ENCODE measurements around the gene LCTL. TPM values are rescaled to one million over a fixed set of nuclear protein-coding genes. Genes with fewer than 3 reads are reported as not detected.

Gene LCTL
- total and polyA plus RNA-seq, 10 of the 15 experiments (the other 5 are each of a cell fraction or from before 2014, with no cell fraction given) = 0.07 to 0.76 (median 0.40) TPM; not detected in 5

GRCh38 chr15:66563566-66564110, 2.2 kb downstream of the LCTL start:
- WGBS (ENCODE audit: insufficient coverage, insufficient replicate concordance, low lambda C conversion rate, missing lambda C conversion rate) = 63% methylated on average over 13 of the region's 13 CpGs
- ChIA-PET CTCF (interaction anchor here (0.9 kb wide), 1 partner anchor 10 kb away, joined by 3 read pairs; no protein-coding TSS in a partner anchor), RAD21 (ENCODE audit: unreplicated experiment) (interaction anchor here (0.6 kb wide), 1 partner anchor 13 kb away, joined by 4 read pairs; no protein-coding TSS in a partner anchor), SMC1A (ENCODE audit: uncharacterized antibody, unreplicated experiment) (no interaction called here), POLR2A (no interaction called here)
- no peak overlapping the region for H2AFZ ChIP-seq (ENCODE audit: control insufficient read depth, low read depth, low read length)
- H3K9ac ChIP-seq (ENCODE audit: control insufficient read depth, insufficient read depth, low read length) = no peak overlapping the region
- FAIRE-seq (no peak), DNase-seq (ENCODE audit: low read depth, low spot score) (no peak), ATAC-seq (no peak)
- no peaks in the 10 kb centered on the region for H3K4me1 ChIP-seq (ENCODE audit: control insufficient read depth, insufficient read depth, low read length)
- H3K36me3 ChIP-seq (ENCODE audit: control insufficient read depth in 2 of 2, insufficient read depth in 2 of 2, low read length in 1 of 2) = no peaks in the 10 kb centered on the region
- no peak overlapping the region for H3K4me3 ChIP-seq
- H3K27me3 ChIP-seq (replicated peaks in 1 of 2; ENCODE audit: control insufficient read depth in 2 of 2, insufficient read depth in 2 of 2, low read length in 1 of 2) = no peaks in the 10 kb centered on the region
- BruUV-seq (replicated peaks) = no TSS peak
- H3K4me2 ChIP-seq (ENCODE audit: control insufficient read depth, insufficient read depth) = no peak overlapping the region
- H3K9me3 ChIP-seq (replicated peaks; ENCODE audit: control insufficient read depth, insufficient read depth, low read length) = no peaks in the 10 kb centered on the region
- H3K79me2 ChIP-seq (ENCODE audit: control insufficient read depth, insufficient read depth, low read length) = no peaks in the 10 kb centered on the region
- H3K27ac ChIP-seq (ENCODE audit: control insufficient read depth, insufficient read depth) = no peak overlapping the region
- no peak for TF ChIP-seq KDM1A (IDR thresholded peaks at IDR 0.05; ENCODE audit: borderline replicate concordance)
- no peak for TF ChIP-seq RELB (IDR thresholded peaks at IDR 0.05; ENCODE audit: low read depth)
- TF ChIP-seq MYC (IDR thresholded peaks at IDR 0.05; ENCODE audit: insufficient read depth, insufficient read length, insufficient replicate concordance, low read length, severe bottlenecking) = no peak
- intact Hi-C loops (cut with micrococcal nuclease; ENCODE audit: unreplicated experiment) (no loop called here), in situ Hi-C loops (cut with MboI) (no loop called here)
- no peaks in the 10 kb centered on the region for H4K20me1 ChIP-seq (ENCODE audit: control insufficient read depth, insufficient read depth)

- no peak for FAIRE-seq
- Histone ChIP-seq H3K36me3 (ENCODE audit: control insufficient read depth in 2 of 2, insufficient read depth in 2 of 2, low read length in 1 of 2) (no peaks in the 10 kb centered on the region), H3K4me1 (ENCODE audit: control insufficient read depth, insufficient read depth, low read length) (no peaks in the 10 kb centered on the region), H4K20me1 (ENCODE audit: control insufficient read depth, insufficient read depth) (no peaks in the 10 kb centered on the region), H3K79me2 (ENCODE audit: control insufficient read depth, insufficient read depth, low read length) (no peaks in the 10 kb centered on the region), H3K27ac (ENCODE audit: control insufficient read depth, insufficient read depth) (no peak overlapping the region), H2AFZ (ENCODE audit: control insufficient read depth, low read depth, low read length) (no peak overlapping the region), H3K9ac (ENCODE audit: control insufficient read depth, insufficient read depth, low read length) (no peak overlapping the region), H3K9me3 (replicated peaks; ENCODE audit: control insufficient read depth, insufficient read depth, low read length) (no peaks in the 10 kb centered on the region), H3K27me3 (replicated peaks in 1 of 2; ENCODE audit: control insufficient read depth in 2 of 2, insufficient read depth in 2 of 2, low read length in 1 of 2) (no peaks in the 10 kb centered on the region), H3K4me2 (ENCODE audit: control insufficient read depth, insufficient read depth) (no peak overlapping the region), H3K4me3 (no peak overlapping the region)
- 67% methylated on average over 4 of the region's 4 CpGs for WGBS (ENCODE audit: insufficient coverage, insufficient replicate concordance, low lambda C conversion rate, missing lambda C conversion rate)
- ChIA-PET POLR2A (interaction anchor here (0.7 kb wide), 1 partner anchor 99 kb away, joined by 3 read pairs; no protein-coding TSS in a partner anchor), SMC1A (ENCODE audit: uncharacterized antibody, unreplicated experiment) (no interaction called here), CTCF (no interaction called here), RAD21 (ENCODE audit: unreplicated experiment) (interaction anchor here (0.6 kb wide), 1 partner anchor 12 kb away, joined by 4 read pairs; no protein-coding TSS in a partner anchor)
- BruUV-seq (replicated peaks) = no TSS peak
- ATAC-seq = no peak
- no peak for DNase-seq (ENCODE audit: low read depth, low spot score)
- in situ Hi-C loops (cut with MboI) = no loop called here
- intact Hi-C loops (cut with micrococcal nuclease; ENCODE audit: unreplicated experiment) = no loop called here
- TF ChIP-seq IRF3 (IDR thresholded peaks at IDR 0.05) (no peak), MEF2A (IDR thresholded peaks at IDR 0.05; ENCODE audit: insufficient read depth, low read depth, low read length) (no peak), IKZF1 (conservative IDR thresholded peaks at IDR 0.05) (no peak), ZNF207 (IDR thresholded peaks at IDR 0.05; ENCODE audit: borderline replicate concordance) (no peak), KAT2A (conservative IDR thresholded peaks at IDR 0.05; ENCODE audit: control insufficient read depth, low read depth, low read length) (no peak), SREBF1 (IDR thresholded peaks at IDR 0.05; ENCODE audit: low read length) (no peak), SIX5 (IDR thresholded peaks at IDR 0.05; ENCODE audit: low read depth, low read length, severe bottlenecking) (no peak), CHD4 (IDR thresholded peaks at IDR 0.05) (no peak)
These were observed 2.7 kb downstream of the LCTL start for GRCh38 chr15:66563126-66563525.

Data from GM12878 (cell line).